Measurements from ENCODE around the gene TMEM50A.

Gene TMEM50A

DNA sequence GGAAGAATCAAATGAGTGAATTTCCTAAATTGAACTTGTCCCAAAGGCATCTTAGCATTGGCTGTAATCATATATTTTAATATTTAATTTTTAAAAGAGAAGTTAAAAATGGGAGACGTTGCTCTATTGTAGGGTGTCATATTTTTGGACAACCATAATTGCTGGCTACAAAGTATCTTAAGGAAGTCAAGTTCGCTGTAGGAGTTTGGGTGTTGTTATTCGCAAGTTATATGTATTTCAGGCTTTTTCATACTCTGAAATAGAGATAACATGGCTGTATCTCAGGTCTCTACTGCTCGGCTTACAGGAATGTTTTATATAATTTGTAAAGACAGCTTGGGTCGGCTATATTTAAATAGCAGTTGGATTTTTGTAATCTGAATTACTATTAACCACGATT, 852 bp downstream of the TMEM50A start:
- POLR2A ChIA-PET, result interaction anchor here (0.6 to 2.0 kb wide), 2 partner anchors 92 to 99 kb away, joined by 3 to 7 read pairs; partner anchors contain the start of gene RSRP1
- Histone ChIP-seq H3K4me3 (ENCODE audit: low read depth, low read length) (peak overlapping the region; percentile 95), H3K36me3 (ENCODE audit: control insufficient read depth in 2 of 2, insufficient read depth in 1 of 2, low read length in 2 of 2) (peaks cover 16 to 17% of the 10 kb centered on the region in 2 experiments), H3K4me1 (ENCODE audit: control insufficient read depth, insufficient read depth, low read length) (peaks cover 5% of the 10 kb centered on the region; the same call in 1 of the 2 replicates), H3K9me3 (ENCODE audit: control insufficient read depth, insufficient read depth, low read depth, low read length) (no peaks in the 10 kb centered on the region), H3K27ac (ENCODE audit: extremely low read depth, low read depth, low read length) (peak overlapping the region; percentile 95; the same call in 1 of the 2 replicates)
- CTCF ChIA-PET, result no interaction called here
- TF ChIP-seq MZF1 (tag by site-specific recombination; IDR thresholded peaks at IDR 0.05; ENCODE audit: borderline replicate concordance) (no peak), ZNF664 (tag by site-specific recombination; IDR thresholded peaks at IDR 0.05) (0 out of 2 replicates have a peak, but pooled peaks have one; percentile 7)

- Histone ChIP-seq H3K4me1 (ENCODE audit: control insufficient read depth, insufficient read depth, low read length) (peaks cover 5% of the 10 kb centered on the region; the same call in 1 of the 2 replicates), H3K27ac (ENCODE audit: extremely low read depth, low read depth, low read length) (no peak overlapping the region), H3K9me3 (ENCODE audit: control insufficient read depth, insufficient read depth, low read depth, low read length) (no peaks in the 10 kb centered on the region), H3K36me3 (ENCODE audit: control insufficient read depth in 2 of 2, insufficient read depth in 1 of 2, low read length in 2 of 2) (peaks cover 37 to 41% of the 10 kb centered on the region in 2 experiments), H3K4me3 (ENCODE audit: low read depth, low read length) (no peak overlapping the region)
- POLR2A ChIA-PET, result no interaction called here
- CTCF ChIA-PET, result interaction anchor here (1.5 kb wide), 1 partner anchor 102 kb away, joined by 5 read pairs; no protein-coding TSS in a partner anchor
- 0 out of 2 replicates have a peak, but pooled peaks have one; percentile 26 for TF ChIP-seq GLIS1 (tag by site-specific recombination; IDR thresholded peaks at IDR 0.05)
- TF ChIP-seq, protein P1, sequence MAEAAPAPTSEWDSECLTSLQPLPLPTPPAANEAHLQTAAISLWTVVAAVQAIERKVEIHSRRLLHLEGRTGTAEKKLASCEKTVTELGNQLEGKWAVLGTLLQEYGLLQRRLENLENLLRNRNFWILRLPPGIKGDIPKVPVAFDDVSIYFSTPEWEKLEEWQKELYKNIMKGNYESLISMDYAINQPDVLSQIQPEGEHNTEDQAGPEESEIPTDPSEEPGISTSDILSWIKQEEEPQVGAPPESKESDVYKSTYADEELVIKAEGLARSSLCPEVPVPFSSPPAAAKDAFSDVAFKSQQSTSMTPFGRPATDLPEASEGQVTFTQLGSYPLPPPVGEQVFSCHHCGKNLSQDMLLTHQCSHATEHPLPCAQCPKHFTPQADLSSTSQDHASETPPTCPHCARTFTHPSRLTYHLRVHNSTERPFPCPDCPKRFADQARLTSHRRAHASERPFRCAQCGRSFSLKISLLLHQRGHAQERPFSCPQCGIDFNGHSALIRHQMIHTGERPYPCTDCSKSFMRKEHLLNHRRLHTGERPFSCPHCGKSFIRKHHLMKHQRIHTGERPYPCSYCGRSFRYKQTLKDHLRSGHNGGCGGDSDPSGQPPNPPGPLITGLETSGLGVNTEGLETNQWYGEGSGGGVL (tag by site-specific recombination; IDR thresholded peaks at IDR 0.05), result no peak
Observed at GRCh38 chr1:25341746-25342145, 3.6 kb downstream of the TMEM50A start.

DNA sequence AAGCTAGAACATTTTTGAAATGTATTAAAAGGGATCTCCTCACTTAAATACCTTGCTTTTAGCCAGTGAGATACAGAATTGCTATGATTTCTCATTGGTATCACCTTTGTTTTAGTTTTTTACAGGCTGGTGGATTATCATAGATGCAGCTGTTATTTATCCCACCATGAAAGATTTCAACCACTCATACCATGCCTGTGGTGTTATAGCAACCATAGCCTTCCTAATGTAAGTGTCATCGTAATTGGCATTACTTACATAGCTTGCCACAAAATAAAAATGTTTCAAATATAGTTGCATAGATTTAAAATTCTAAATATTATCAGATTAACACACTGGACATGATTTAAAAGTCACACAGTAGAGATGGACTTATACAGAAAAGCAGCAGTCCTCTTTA, 4.7 kb downstream of the TMEM50A start:
- Histone ChIP-seq H3K36me3 (ENCODE audit: control insufficient read depth in 2 of 2, insufficient read depth in 1 of 2, low read length in 2 of 2) (peaks cover 46 to 47% of the 10 kb centered on the region in 2 experiments), H3K27ac (ENCODE audit: extremely low read depth, low read depth, low read length) (no peak overlapping the region), H3K9me3 (ENCODE audit: control insufficient read depth, insufficient read depth, low read depth, low read length) (no peaks in the 10 kb centered on the region), H3K4me1 (ENCODE audit: control insufficient read depth, insufficient read depth, low read length) (peaks cover 5% of the 10 kb centered on the region; the same call in 1 of the 2 replicates), H3K4me3 (ENCODE audit: low read depth, low read length) (no peak overlapping the region)
- CTCF ChIA-PET, result interaction anchor here (0.5 to 0.8 kb wide), 4 partner anchors 10 to 870 kb away, joined by 3 to 6 read pairs (median 4); no protein-coding TSS in a partner anchor
- TF ChIP-seq ZNF521 (tag by site-specific recombination; IDR thresholded peaks at IDR 0.05), result no peak
- TF ChIP-seq HOXA7 (CRISPR knock-in tag; IDR thresholded peaks at IDR 0.05; ENCODE audit: borderline replicate concordance), result no peak
- TF ChIP-seq, protein P2, sequence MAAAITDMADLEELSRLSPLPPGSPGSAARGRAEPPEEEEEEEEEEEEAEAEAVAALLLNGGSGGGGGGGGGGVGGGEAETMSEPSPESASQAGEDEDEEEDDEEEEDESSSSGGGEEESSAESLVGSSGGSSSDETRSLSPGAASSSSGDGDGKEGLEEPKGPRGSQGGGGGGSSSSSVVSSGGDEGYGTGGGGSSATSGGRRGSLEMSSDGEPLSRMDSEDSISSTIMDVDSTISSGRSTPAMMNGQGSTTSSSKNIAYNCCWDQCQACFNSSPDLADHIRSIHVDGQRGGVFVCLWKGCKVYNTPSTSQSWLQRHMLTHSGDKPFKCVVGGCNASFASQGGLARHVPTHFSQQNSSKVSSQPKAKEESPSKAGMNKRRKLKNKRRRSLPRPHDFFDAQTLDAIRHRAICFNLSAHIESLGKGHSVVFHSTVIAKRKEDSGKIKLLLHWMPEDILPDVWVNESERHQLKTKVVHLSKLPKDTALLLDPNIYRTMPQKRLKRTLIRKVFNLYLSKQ (tag by site-specific recombination; IDR thresholded peaks at IDR 0.05; ENCODE audit: borderline replicate concordance), result no peak
- no peak for TF ChIP-seq ZNF324 (tag by site-specific recombination; IDR thresholded peaks at IDR 0.05)
- TF ChIP-seq ZNF677 (tag by site-specific recombination; IDR thresholded peaks at IDR 0.05), result no peak
- TF ChIP-seq ZNF114 (tag by site-specific recombination; IDR thresholded peaks at IDR 0.05), result no peak
- no peak for TF ChIP-seq ZNF221 (tag by site-specific recombination; IDR thresholded peaks at IDR 0.05; ENCODE audit: borderline replicate concordance)
- TF ChIP-seq, protein P3, sequence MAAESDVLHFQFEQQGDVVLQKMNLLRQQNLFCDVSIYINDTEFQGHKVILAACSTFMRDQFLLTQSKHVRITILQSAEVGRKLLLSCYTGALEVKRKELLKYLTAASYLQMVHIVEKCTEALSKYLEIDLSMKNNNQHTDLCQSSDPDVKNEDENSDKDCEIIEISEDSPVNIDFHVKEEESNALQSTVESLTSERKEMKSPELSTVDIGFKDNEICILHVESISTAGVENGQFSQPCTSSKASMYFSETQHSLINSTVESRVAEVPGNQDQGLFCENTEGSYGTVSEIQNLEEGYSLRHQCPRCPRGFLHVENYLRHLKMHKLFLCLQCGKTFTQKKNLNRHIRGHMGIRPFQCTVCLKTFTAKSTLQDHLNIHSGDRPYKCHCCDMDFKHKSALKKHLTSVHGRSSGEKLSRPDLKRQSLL (tag by site-specific recombination; IDR thresholded peaks at IDR 0.05), result no peak
- TF ChIP-seq KLF9 (tag by site-specific recombination; IDR thresholded peaks at IDR 0.05; ENCODE audit: low read depth), result no peak
- POLR2A ChIA-PET, result interaction anchor here (0.6 to 1.4 kb wide), 3 partner anchors 15 to 111 kb away, joined by 3 to 5 read pairs (median 4); partner anchors contain the start of genes RSRP1 and SYF2
